ENCODE data around the gene PRICKLE4. TPM values are rescaled to one million over a fixed set of nuclear protein-coding genes. Genes with fewer than 3 reads are reported as not detected.

Gene PRICKLE4
- total RNA-seq, 1 donor from 2014 or later, result 0.53 TPM

- peaks cover 1% of the 10 kb centered on the region for H3K36me3 ChIP-seq (ENCODE audit: control insufficient read depth, insufficient read depth, low read length)
- H3K27me3 ChIP-seq (ENCODE audit: control insufficient read depth, insufficient read depth, low read length), result no peaks in the 10 kb centered on the region
- H3K4me3 ChIP-seq (ENCODE audit: low read depth, low read length), result peak overlapping the region; percentile 65
- TF ChIP-seq, protein P1, sequence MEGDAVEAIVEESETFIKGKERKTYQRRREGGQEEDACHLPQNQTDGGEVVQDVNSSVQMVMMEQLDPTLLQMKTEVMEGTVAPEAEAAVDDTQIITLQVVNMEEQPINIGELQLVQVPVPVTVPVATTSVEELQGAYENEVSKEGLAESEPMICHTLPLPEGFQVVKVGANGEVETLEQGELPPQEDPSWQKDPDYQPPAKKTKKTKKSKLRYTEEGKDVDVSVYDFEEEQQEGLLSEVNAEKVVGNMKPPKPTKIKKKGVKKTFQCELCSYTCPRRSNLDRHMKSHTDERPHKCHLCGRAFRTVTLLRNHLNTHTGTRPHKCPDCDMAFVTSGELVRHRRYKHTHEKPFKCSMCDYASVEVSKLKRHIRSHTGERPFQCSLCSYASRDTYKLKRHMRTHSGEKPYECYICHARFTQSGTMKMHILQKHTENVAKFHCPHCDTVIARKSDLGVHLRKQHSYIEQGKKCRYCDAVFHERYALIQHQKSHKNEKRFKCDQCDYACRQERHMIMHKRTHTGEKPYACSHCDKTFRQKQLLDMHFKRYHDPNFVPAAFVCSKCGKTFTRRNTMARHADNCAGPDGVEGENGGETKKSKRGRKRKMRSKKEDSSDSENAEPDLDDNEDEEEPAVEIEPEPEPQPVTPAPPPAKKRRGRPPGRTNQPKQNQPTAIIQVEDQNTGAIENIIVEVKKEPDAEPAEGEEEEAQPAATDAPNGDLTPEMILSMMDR (IDR thresholded peaks at IDR 0.05; ENCODE audit: insufficient read depth, low read length, severe bottlenecking), result no peak
- FAIRE-seq, result no peak
- DNase-seq (ENCODE audit: low read depth), result no peak
These were observed 46.6 kb upstream of the PRICKLE4 start for GRCh38 chr6:41733707-41734665.

GRCh38 chr6:41734666-41735426 is 45.7 kb upstream of the PRICKLE4 start:
- Histone ChIP-seq H3K36me3 (ENCODE audit: control insufficient read depth, insufficient read depth, low read length) (peaks cover 1% of the 10 kb centered on the region), H3K27me3 (ENCODE audit: control insufficient read depth, insufficient read depth, low read length) (no peaks in the 10 kb centered on the region), H3K4me3 (ENCODE audit: low read depth, low read length) (peak overlapping the region; percentile 65)
- TF ChIP-seq, protein P1 (IDR thresholded peaks at IDR 0.05; ENCODE audit: insufficient read depth, low read length, severe bottlenecking), result no peak
- DNase-seq (ENCODE audit: low read depth), result peak; percentile 53
- no peak for FAIRE-seq

DNA sequence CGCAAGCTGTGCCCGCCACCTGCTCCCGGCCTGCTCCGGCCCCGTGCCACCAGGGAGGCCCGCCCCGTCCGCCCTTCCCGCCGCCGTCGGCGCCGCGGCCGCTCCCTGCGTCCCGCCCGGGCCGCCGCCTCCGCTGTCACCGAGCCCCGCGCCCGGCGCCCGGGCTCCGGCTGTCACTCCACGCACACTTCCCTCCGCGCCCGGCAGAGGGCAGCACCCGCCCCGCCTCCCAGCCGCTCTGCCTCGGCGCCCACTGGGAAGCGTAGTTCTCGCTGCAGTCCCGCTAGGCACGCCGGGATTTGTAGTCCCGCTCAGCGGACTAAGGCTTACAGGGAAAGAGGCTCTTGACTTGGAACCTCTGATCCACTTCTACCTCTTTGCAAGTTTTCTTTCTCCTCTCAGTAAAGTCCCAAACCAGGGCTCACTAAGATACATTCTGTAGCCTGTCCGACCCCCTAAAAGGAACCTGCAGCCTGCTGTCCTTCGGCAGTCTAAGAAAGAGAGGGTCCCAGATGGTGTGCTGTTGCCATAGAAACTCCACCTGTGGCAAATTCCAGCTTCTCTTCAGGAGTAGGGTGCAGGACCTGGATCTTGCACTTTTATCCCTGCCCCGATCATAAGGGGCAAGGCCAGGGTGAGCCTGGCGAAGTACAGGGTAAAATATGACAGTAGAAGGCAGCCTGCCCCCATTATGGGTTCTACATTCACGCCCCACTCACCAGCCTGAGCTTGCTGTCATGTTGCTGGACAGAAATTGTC is 45.0 kb upstream of the PRICKLE4 start, which contains the start of gene TFEB:
TFEB (minus strand) TSS at position 182 of the 759 bp plus-strand sequence. CDS start 44,395 bp downstream, outside the sequence.
- Histone ChIP-seq H3K36me3 (ENCODE audit: control insufficient read depth, insufficient read depth, low read length) (no peaks in the 10 kb centered on the region), H3K4me3 (ENCODE audit: low read depth, low read length) (peak within 1 kb of the TSS; percentile 65), H3K27me3 (ENCODE audit: control insufficient read depth, insufficient read depth, low read length) (no peaks in the 10 kb centered on the region)
- DNase-seq (ENCODE audit: low read depth) (peak; percentile 78), FAIRE-seq (no peak)
- TF ChIP-seq, protein P1 (IDR thresholded peaks at IDR 0.05; ENCODE audit: insufficient read depth, low read length, severe bottlenecking), result peak; percentile 90

- no peak overlapping the region for H3K4me3 ChIP-seq (ENCODE audit: low read depth, low read length)
- FAIRE-seq, result no peak
These were observed 44.3 kb upstream of the PRICKLE4 start for GRCh38 chr6:41736186-41736733.

More at GRCh38 chr6:41736186-41736733, 44.3 kb upstream of the PRICKLE4 start:
- no peak for DNase-seq (ENCODE audit: low read depth)
- Histone ChIP-seq H3K27me3 (ENCODE audit: control insufficient read depth, insufficient read depth, low read length) (no peaks in the 10 kb centered on the region), H3K36me3 (ENCODE audit: control insufficient read depth, insufficient read depth, low read length) (no peaks in the 10 kb centered on the region)
- TF ChIP-seq, protein P1 (IDR thresholded peaks at IDR 0.05; ENCODE audit: insufficient read depth, low read length, severe bottlenecking), result no peak
